HCT116 (cell line): ENCODE data around the gene SAMSN1. TPM values are rescaled to one million over a fixed set of nuclear protein-coding genes. Genes with fewer than 3 reads are reported as not detected.

ENCODE experiments used
- ATAC-seq: fragments of 200-7000 bp; cut with Tn5 transposase; 2 replicates; pipeline ENCODE4 v1.9.1; 2020; ENCODE audit warnings: mild to moderate bottlenecking, moderate library complexity
- BruUV-seq: library from RNA; stranded (reverse); fragments of 400-500 nt; replicated peaks from 2 replicates; lab custom pipeline; 2021; lab: Mats Ljungman, UMichigan
- CTCF ChIA-PET: fragments of 300-600 bp; sonication (Branson Sonifier 250); formaldehyde crosslinking; loops from one replicate; lab custom pipeline; 2021; ENCODE audit warnings: antibody characterized with exemption; lab: Charles Lee
- POLR2A ChIA-PET: fragments of 300-600, 350-600 bp; sonication (Branson Sonifier 250); formaldehyde crosslinking; loops from one replicate; lab custom pipeline; 2021; ENCODE audit warnings: antibody characterized with exemption; lab: Charles Lee
- RAD21 ChIA-PET, 2 experiments: fragments of 300-600 bp; sonication (Branson Sonifier 250); formaldehyde crosslinking; loops; one replicate each; lab custom pipeline; 2023; ENCODE audit warnings: low total read pairs in 2 of 2; ENCODE audit not compliant: uncharacterized antibody in 2 of 2, unreplicated experiment in 2 of 2, low non-redundant PET in 1 of 2; lab: Charles Lee
- DNase-seq: peaks from one replicate; pipeline ENCODE4 v3.0.0-alpha.2; 2010; ENCODE audit warnings: low read depth, low spot score
- H2AFZ ChIP-seq: fragments of 200-600 bp; shearing (Covaris generic), sonication (generic); 2 replicates; pipeline ENCODE4 v1.6.1; 2017; ENCODE audit warnings: low read depth, mixed run types, mixed read lengths, antibody characterized with exemption, low read length; ENCODE audit not compliant: poor library complexity, severe bottlenecking
- H3K27ac ChIP-seq: 2 replicates; pipeline ENCODE4 v1.5.1; 2012; ENCODE audit warnings: low read depth, low read length
- H3K27me3 ChIP-seq: fragments of 200-600 bp; sonication (generic); 2 replicates; pipeline ENCODE4 v1.6.1; 2016; ENCODE audit warnings: mixed run types, low read length, mixed read lengths; ENCODE audit not compliant: insufficient read depth
- H3K36me3 ChIP-seq, 2 experiments: fragments of 200-500 bp in 1 of 2; fragments of 200-600 bp in 1 of 2; sonication (Bioruptor generic) in 1 of 2; sonication (generic) in 1 of 2; 2 replicates each; pipeline versions ENCODE4 v1.5.1 to v1.6.1; 2014 to 2016; ENCODE audit warnings: low read length in 2 of 2, inconsistent platforms in 1 of 2, mixed read lengths in 1 of 2, mixed run types in 1 of 2; ENCODE audit not compliant: insufficient read depth in 2 of 2, control insufficient read depth in 1 of 2
- H3K4me1 ChIP-seq, 2 experiments: fragments of 200-600 bp in 1 of 2; sonication (generic) in 1 of 2; 2 replicates each; pipeline versions ENCODE4 v1.5.1 to v1.6.1; 2012 to 2017; ENCODE audit warnings: low read length in 2 of 2, inconsistent platforms in 1 of 2, mild to moderate bottlenecking in 1 of 2, mixed read lengths in 1 of 2, mixed run types in 1 of 2, moderate library complexity in 1 of 2; ENCODE audit not compliant: insufficient read depth in 2 of 2, control insufficient read depth in 1 of 2
- H3K4me2 ChIP-seq: fragments of 200-600 bp; sonication (generic); 2 replicates; pipeline ENCODE4 v1.6.1; 2017; ENCODE audit warnings: mixed run types, low read length, mixed read lengths
- H3K4me3 ChIP-seq, 2 experiments: fragments of 200-600 bp in 1 of 2; sonication (generic) in 1 of 2; replicated peaks in 1 of 2; 2 replicates each; pipeline ENCODE4 v1.5.1; 2011 to 2016; ENCODE audit warnings: low read length in 2 of 2, control low read depth in 1 of 2, low read depth in 1 of 2, mild to moderate bottlenecking in 1 of 2, mixed read lengths in 1 of 2, mixed run types in 1 of 2
- H3K79me2 ChIP-seq: fragments of 200-600 bp; sonication (generic); 2 replicates; pipeline ENCODE4 v1.6.1; 2017; ENCODE audit warnings: mild to moderate bottlenecking, mixed run types, low read length, moderate library complexity, mixed read lengths; ENCODE audit not compliant: insufficient read depth
- H3K9ac ChIP-seq: fragments of 200-600 bp; sonication (generic); 2 replicates; pipeline ENCODE4 v1.6.1; 2016; ENCODE audit warnings: low read length, mixed read lengths
- H3K9me2 ChIP-seq: fragments of 200-600 bp; sonication (generic), shearing (Covaris generic); 2 replicates; pipeline ENCODE4 v1.6.1; 2017; ENCODE audit warnings: mixed run types, mild to moderate bottlenecking, moderate library complexity; ENCODE audit not compliant: insufficient read depth
- H3K9me3 ChIP-seq, 2 experiments: fragments of 200-500 bp in 1 of 2; fragments of 200-600 bp in 1 of 2; sonication (Bioruptor generic) in 1 of 2; sonication (generic) in 1 of 2; 2 replicates each; pipeline ENCODE4 v1.6.1; 2014 to 2017; ENCODE audit warnings: low read length in 2 of 2, mixed read lengths in 2 of 2, inconsistent platforms in 1 of 2, low read depth in 1 of 2, mild to moderate bottlenecking in 1 of 2, mixed run types in 1 of 2, moderate library complexity in 1 of 2; ENCODE audit not compliant: control insufficient read depth in 1 of 2, insufficient read depth in 1 of 2
- H4K20me1 ChIP-seq: fragments of 200-600 bp; sonication (generic), shearing (Covaris generic); 2 replicates; pipeline ENCODE4 v1.6.1; 2017; ENCODE audit warnings: mixed run types, mild to moderate bottlenecking, moderate library complexity; ENCODE audit not compliant: insufficient read depth
- CBX3 ChIP-seq: IDR thresholded peaks from 2 replicates; pipeline ENCODE4 v1.6.1; 2012; ENCODE audit warnings: low read depth
- CTCF ChIP-seq, 3 experiments: fragments of 200-600 bp in 1 of 3; sonication (generic) in 1 of 3; IDR thresholded peaks in 2 of 3; conservative IDR thresholded peaks in 1 of 3; 2 replicates each; pipeline ENCODE4 v1.5.1; 2012 to 2017; ENCODE audit warnings: low read depth in 2 of 3, low read length in 2 of 3, antibody characterized with exemption in 1 of 3, borderline replicate concordance in 1 of 3, control low read depth in 1 of 3, mild to moderate bottlenecking in 1 of 3, mixed read lengths in 1 of 3, mixed run types in 1 of 3, moderate library complexity in 1 of 3; ENCODE audit not compliant: insufficient read depth in 1 of 3
- ELF1 ChIP-seq: IDR thresholded peaks from 2 replicates; pipeline ENCODE4 v1.6.1; 2012; ENCODE audit warnings: low read depth, borderline replicate concordance
- EZH2phosphoT487 ChIP-seq: fragments of 200-600 bp; IDR thresholded peaks from 2 replicates; pipeline ENCODE4 v1.6.1; 2018; ENCODE audit warnings: antibody characterized with exemption, borderline replicate concordance
- SP1 ChIP-seq: IDR thresholded peaks from 2 replicates; pipeline ENCODE4 v1.6.1; 2012; ENCODE audit warnings: low read depth
- SRF ChIP-seq: IDR thresholded peaks from 2 replicates; pipeline ENCODE4 v1.6.1; 2012; ENCODE audit warnings: low read depth
- ZFX ChIP-seq: fragments of 450-650 bp; IDR thresholded peaks from 2 replicates; pipeline ENCODE4 v1.6.1; 2017
- ZNF274 ChIP-seq: fragments of 200-500 bp; sonication (Bioruptor generic); IDR thresholded peaks from 2 replicates; pipeline ENCODE4 v1.6.1; 2014; ENCODE audit warnings: mild to moderate bottlenecking, low read depth, low read length, inconsistent platforms
- intact Hi-C: fragments of 100-400 bp; cut with micrococcal nuclease; formaldehyde crosslinking; loops from 2 replicates; pipeline ENCODE4 v1.10.0; 2022
- total RNA-seq: library from RNA; stranded (reverse); gene quantifications from one replicate; pipeline ENCODE4 v1.2.1, GENCODE V29; 2021; ENCODE audit not compliant: unreplicated experiment
- TF ChIP-seq, protein P1 (sequence below): IDR thresholded peaks from 2 replicates; pipeline ENCODE4 v1.6.1; 2011; ENCODE audit warnings: mild to moderate bottlenecking, low read length, moderate library complexity; ENCODE audit not compliant: insufficient replicate concordance; ENCODE audit errors: extremely low read depth

Gene SAMSN1
- total RNA-seq, 1 experiment from 2014 or later: 0.57 TPM

DNA sequence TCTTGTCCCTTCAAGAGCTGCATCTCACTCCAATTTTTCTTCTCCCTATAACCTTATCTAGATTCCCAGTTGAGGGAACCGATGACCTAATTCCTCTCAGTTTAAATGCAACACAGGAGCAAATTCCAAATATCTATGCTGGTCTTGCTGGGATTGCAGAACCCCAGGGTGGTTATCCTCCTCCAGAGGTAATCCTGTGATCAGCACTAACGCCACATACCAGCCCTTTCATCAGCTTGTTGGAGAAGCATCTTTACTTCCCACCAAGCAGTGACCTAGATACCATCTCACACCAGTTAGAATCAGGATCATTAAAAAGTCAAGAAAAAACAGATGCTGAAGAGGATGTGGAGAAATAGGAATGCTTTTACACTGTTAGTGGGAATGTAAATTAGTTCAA, 52.4 kb downstream of the SAMSN1 start:
- intact Hi-C loops: no loop called here
- TF ChIP-seq SP1: no peak
- no peak for TF ChIP-seq CTCF (IDR thresholded peaks at IDR 0.05 in 2 of 3, conservative IDR thresholded peaks at IDR 0.05 in 1 of 3; ENCODE audit: borderline replicate concordance in 1 of 3, insufficient read depth in 1 of 3, low read depth in 2 of 3, low read length in 2 of 3)
- no peak for TF ChIP-seq CBX3
- no peak for TF ChIP-seq ZNF274
- TF ChIP-seq ELF1: no peak
- TF ChIP-seq, protein P1, sequence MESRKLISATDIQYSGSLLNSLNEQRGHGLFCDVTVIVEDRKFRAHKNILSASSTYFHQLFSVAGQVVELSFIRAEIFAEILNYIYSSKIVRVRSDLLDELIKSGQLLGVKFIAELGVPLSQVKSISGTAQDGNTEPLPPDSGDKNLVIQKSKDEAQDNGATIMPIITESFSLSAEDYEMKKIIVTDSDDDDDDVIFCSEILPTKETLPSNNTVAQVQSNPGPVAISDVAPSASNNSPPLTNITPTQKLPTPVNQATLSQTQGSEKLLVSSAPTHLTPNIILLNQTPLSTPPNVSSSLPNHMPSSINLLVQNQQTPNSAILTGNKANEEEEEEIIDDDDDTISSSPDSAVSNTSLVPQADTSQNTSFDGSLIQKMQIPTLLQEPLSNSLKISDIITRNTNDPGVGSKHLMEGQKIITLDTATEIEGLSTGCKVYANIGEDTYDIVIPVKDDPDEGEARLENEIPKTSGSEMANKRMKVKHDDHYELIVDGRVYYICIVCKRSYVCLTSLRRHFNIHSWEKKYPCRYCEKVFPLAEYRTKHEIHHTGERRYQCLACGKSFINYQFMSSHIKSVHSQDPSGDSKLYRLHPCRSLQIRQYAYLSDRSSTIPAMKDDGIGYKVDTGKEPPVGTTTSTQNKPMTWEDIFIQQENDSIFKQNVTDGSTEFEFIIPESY: no peak
- TF ChIP-seq EZH2phosphoT487: no peak
- TF ChIP-seq SRF: no peak
- TF ChIP-seq ZFX: no peak
- no peaks in the 10 kb centered on the region for H3K4me1 ChIP-seq
- no peak overlapping the region for H2AFZ ChIP-seq
- no peaks in the 10 kb centered on the region for H4K20me1 ChIP-seq
- BruUV-seq: no TSS peak
- H3K9ac ChIP-seq: no peak overlapping the region
- H3K27ac ChIP-seq: no peak overlapping the region
- H3K27me3 ChIP-seq: no peaks in the 10 kb centered on the region
- ChIA-PET POLR2A (no interaction called here), RAD21 (no interaction called here), CTCF (no interaction called here)
- no peaks in the 10 kb centered on the region for H3K79me2 ChIP-seq
- DNase-seq: no peak
- ATAC-seq: no peak
- no peaks in the 10 kb centered on the region for H3K9me3 ChIP-seq
- no peaks in the 10 kb centered on the region for H3K9me2 ChIP-seq
- no peak overlapping the region for H3K4me2 ChIP-seq
- no peak overlapping the region for H3K4me3 ChIP-seq
- H3K36me3 ChIP-seq: no peaks in the 10 kb centered on the region
